T-helper 2 cell treated with Interferon-gamma antibody and Interleukin-4, amounts not matched to agents 100 ng/mL and 5 ng/mL, for 36 hours (primary cell): ENCODE results near the gene TRAF1. TPM values are rescaled to one million over a fixed set of nuclear protein-coding genes. Genes with fewer than 3 reads are reported as not detected.
"Not testable (repeated sequence)": the region's sequence is repeated elsewhere in the genome, so short reads cannot be mapped to it uniquely, and the experiment has no call there.

ENCODE experiments used
- intact Hi-C: fragments of 100-400 bp; cut with micrococcal nuclease; formaldehyde crosslinking; loops from one replicate; pipeline ENCODE4 v1.15.1; 2023
- total RNA-seq: library from RNA; stranded (reverse); gene quantifications from 2 replicates; pipeline ENCODE4 v1.2.3, GENCODE V29; 2022

The TRAF1 gene, protein sequence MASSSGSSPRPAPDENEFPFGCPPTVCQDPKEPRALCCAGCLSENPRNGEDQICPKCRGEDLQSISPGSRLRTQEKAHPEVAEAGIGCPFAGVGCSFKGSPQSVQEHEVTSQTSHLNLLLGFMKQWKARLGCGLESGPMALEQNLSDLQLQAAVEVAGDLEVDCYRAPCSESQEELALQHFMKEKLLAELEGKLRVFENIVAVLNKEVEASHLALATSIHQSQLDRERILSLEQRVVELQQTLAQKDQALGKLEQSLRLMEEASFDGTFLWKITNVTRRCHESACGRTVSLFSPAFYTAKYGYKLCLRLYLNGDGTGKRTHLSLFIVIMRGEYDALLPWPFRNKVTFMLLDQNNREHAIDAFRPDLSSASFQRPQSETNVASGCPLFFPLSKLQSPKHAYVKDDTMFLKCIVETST
- 78.8 and 82.3 TPM in 2 replicates for total RNA-seq

DNA sequence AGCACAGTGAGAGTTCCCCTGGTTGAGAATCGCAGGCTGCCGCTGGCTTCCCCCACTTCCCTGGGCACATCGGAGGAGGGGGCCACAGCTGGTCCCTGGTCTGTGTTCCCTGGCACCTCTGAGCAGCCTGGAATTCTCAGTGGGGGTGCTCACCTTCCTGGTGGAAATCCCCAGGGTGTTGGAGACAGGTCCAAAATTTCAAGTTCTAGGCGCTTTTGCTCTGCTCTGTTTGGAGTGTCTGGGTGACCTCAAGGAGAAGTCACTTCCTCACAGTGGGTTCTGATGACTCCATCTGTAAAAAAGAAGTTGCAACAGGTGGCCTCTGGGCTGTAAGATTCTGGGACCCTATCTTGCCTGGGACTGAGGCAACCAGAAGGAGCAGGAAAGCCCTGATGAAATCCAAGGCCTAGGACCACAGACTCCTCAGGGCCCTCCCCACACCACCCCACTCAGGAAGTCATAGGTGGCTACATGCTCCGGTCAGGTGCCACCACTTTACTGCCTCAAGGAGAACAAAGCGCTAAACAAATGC, at the start of gene TRAF1:
TRAF1 (minus strand) TSS at position 400 of the 532 bp plus-strand sequence. CDS start 721 bp downstream, outside the sequence.
- intact Hi-C loops: loop anchor here (1.0 to 5.0 kb wide), 6 partner anchors 36 to 276 kb away; partner anchors contain the start of genes CNTRL, FBXW2, MEGF9 and RAB14

DNA sequence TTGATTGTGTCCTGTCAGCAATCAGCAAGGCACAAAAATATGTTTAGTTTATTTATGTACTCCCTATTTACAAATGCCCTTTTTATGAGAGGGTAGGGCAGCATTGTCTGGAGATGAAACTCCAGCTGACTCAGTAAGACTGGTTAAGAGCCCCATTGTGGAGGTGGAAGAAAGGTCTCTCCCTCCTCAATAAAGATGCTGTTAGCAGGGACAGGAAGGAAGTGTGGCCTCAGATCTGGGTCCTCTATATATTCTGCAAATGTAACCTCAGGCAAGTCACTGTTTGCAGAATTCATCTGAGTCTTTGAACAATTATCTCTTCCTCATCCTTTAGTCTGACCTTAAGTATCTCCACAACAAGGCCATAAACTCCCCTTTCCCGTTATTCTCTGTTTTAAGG, 48.3 kb upstream of the TRAF1 start:
- intact Hi-C loops: loop anchor here (5.0 kb wide), 1 partner anchor 218 kb away; no protein-coding TSS in a partner anchor

DNA sequence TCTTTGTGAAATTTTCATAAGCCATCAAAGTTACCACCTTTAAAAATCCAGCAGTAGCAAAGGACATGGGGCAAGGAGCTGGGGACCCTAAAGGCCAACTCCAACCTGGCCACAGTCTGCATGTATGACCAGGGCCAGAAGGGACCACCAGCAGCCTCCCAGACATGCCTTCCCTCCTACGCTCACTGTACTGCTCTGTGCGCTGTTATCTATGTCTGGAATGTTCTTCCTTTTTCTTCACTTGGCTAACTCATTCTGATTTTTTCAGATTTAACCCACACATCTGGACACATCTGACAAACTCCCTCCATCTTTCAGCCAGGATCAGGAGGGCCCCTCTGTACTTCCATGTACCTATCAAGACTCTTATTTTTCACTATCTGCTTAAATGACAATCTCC, 47.6 kb upstream of the TRAF1 start:
- intact Hi-C loops: no loop called here

DNA sequence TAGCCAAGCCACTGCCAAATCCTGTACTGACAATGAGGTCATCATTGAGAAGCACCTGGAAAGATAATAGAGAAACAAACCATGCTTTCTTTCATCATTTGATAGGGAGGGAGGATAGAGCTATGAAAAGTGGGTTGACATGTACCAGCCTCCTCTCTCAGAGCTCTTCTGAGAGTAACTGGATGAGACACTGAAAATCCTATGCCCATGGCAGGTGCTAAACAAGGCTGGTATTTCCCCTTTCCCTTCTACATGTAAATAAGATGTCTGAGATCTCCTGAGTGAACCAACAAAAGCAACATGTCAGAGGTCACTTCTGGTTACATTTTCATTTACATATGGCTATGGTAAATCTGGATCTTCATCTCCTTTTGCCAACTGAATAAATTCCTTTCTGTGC, 45.3 kb upstream of the TRAF1 start:
- intact Hi-C loops: no loop called here

DNA sequence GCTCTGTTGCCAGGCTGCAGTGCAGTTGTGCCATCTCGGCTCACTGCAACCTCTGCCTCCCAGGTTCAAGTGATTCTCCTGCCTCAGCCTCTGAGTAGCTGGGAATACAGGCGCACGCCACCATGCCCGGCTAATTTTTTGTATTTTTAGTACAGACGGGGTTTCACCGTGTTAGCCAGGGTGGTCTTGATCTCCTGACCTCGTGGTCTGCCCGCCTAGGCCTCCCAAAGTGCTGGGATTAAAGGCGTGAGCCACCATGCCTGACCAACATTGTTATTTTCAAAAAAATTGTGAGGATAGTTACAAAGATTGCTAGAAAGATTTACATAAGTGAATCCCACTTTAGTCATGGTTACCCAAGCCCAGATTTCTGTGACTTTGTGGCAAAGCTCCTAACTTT, 44.9 kb upstream of the TRAF1 start:
- intact Hi-C loops: not testable (repeated sequence)

DNA sequence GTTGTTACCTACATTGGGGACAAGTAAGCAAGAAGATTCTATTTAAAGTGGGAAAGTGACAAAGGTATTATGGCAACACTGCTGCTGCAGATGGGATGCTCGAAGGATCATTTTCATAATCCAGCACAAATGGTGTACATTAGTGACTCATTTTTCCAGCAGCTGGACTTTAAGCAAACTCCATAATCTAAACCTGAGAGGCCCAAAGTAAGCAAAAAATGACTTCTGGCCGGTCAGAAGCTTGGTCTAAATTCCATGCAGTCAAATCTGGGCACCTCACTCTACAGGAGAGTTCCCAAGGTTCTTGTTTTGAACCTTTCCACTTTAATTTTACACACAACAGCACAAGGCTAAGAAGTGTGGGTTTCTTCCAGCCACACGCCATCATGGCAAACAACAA, 43.6 kb upstream of the TRAF1 start:
- intact Hi-C loops: no loop called here

DNA sequence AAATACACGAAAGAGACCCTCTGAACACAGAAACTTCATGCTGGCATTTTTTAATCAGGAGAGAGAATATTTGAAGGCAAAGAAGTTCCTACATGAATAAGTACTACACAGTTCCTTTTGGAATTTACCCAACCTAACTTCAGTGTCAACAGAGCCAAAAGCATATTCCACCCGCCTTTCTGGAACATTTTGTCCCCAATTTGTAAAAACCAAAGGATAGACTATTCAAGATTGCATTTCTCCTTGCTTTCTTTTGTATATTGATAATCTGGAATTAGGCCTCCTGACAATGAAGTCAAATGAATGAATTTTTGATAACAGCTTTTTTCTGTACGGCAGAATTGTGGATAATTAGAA, 39.4 kb upstream of the TRAF1 start:
- intact Hi-C loops: no loop called here

DNA sequence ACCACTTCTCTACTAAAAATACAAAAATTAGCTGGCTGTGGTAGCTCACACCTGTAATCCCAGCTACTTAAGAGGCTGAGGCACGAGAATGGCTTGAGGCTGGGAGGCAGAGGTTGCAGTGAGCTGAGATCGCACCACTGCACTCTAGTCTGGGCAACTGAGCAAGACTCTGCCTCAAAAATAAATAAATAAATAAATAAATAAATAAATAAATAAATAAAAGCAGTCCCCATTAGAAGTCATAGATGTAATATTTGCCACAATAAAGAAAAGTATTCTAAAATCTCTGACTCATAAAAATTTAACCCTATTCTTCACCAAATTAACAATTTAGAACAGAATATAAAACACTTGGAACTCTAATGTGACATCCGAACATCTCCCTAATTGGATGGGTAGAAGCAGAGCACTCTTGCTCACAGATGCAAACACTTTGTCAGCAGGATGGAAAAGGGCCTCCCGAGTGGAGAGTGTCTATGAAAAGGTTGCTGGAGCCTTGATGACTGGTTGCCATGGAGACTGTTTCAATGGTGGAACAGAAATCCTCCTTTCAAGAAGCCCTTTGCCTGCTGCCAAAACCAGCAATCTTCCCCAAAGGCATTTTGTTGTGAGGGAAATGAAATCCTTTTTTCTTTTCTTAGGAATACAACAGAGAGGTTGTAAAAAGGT, 38.9 kb upstream of the TRAF1 start:
- intact Hi-C loops: no loop called here

DNA sequence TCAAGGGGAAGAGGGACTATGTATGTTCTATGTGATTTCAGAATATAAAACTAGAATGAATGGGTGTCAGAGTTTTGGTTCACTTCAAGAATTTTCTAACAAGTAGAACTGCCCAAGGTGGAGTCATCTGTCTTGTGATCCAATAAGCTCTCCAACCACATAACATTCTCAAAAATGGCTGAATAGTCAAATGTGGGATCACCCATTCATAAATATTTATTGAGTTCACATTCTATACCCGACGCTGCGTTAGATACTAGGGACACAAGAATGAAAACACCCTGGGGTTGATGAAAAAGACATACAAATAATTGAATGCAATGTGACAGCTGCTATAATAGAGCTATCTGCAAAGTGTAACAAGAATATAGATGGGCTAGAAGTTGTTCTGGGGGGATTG, 35.3 kb upstream of the TRAF1 start:
- intact Hi-C loops: no loop called here

DNA sequence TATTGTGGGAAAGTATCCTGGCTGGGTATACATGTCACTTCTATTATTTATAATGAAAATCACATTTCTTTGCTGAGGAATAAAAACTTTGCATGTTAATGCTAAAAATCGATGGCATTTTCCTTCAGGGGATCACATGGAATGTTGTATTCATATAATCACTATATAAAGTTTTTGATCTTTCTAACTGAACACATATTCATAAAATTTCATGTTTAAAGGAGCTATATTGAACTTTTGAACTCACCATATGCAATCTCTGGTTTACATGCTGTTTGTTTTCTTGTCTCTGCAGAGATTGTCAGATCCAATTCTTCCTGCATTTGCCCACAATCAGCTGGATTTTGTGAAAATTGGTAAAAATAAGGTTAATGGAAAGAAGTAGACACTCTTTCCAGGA, 33.4 kb upstream of the TRAF1 start:
- intact Hi-C loops: no loop called here

DNA sequence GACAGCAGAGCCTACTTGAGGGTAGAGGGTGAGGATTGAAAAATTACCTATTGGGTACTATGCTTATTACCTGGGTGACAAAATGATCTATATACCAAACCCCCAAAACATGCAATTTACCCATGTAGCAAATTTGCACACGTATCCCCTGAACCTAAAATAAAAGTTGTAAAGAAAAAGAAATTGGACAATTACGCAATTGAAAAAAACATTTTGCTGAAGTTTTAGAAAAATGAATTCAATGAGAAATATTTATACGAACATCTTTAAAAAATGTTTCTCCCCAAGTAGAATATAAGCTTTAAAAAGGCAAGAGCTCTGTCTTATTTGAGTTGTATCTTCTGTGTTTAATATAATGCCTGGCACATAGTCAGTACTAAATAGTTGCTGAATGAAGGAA, 30.3 kb upstream of the TRAF1 start:
- intact Hi-C loops: no loop called here

DNA sequence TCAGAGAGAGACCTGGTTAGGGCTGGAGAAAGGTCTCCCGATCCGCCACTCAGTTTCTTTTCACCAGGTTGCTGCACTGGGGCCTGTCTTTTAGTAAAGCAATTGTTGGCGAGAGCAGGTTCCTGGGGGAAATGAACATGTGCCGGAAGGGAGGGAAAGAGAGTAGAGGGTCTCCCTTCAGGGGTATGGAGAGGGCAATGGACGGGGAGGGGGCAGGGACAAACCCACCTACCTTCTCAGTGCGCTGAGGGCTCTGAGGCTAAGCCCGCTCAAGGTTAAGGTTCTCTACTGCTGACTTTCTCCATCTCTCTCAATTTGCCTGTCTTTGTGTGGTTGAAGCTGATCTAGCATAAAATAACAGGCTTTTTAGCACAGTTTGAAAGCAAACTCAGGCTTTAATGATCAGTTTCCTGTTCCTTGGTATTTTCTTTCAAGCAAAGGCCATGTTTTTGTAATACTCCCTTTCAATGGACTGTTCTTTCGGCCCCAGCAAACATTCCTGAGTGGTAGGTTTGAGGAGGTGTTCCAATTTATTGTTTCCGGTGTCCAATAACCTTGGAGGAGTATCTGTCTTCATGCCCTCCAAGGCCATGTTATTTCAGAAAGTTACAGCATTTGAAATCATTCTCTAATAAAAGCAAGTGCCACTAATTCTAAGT, 25.5 kb upstream of the TRAF1 start:
- intact Hi-C loops: no loop called here

DNA sequence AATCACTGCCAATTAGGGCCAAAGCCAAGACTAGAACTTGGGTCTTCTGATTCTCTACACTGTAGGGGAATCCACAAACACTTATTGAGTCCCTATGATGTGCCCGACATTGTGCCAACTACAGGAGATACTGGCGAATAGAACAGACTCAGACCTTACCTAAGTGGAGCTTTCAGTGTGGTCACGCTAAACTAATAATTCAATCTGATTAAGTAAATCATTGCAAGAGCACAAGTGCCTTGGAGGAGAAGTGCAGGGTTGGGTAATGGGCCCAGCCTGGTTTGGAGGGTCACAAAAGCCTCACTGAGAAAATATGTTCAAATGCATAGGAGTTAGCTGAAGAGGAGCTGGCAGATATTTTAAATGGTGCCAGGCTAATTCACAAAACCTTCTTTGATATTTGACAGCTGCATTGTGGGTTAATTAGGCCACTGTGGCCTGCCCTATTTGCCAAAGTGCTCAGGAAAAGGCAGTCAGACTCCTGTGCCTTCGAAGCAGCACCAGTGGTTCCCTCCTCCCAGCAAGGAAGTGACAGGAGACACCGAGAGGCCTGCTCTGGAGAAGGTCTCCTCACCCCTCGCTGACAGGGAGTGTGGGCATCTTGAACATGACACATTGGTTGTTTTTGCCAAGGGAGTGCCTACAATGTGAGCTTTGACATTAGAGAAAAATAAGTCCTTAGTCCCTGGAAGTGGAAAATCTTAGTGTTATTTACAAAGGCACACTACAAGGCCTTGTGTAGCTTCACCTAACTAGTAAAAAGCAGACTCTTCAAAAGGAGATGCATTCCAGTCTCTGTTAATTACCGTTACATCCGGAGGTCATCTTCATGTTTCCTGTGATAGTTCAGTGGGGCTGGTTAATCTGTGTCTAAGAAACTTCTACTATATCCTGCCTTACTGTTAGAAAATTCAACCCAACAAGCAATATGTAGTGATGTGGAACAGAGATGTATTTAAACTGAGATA, 24.1 kb upstream of the TRAF1 start:
- intact Hi-C loops: no loop called here

DNA sequence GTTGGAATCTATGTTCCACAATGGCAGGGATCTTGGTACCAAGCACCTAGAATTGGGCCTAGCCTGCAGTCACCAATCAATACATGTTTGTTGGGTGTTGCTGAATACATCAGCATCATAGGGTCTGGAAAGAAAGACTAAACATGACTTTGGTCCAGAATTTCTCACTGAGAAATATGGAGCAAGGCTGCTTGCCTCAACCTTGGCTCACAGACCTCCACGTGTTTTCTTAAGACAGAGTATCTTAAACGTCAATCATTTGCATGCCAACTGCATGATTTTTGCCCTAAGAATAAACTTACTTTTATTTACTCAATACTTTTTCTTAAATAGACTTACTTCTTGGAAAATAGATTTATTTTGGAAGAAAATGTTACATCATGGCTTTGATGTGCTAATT, 22.7 kb upstream of the TRAF1 start:
- intact Hi-C loops: no loop called here

DNA sequence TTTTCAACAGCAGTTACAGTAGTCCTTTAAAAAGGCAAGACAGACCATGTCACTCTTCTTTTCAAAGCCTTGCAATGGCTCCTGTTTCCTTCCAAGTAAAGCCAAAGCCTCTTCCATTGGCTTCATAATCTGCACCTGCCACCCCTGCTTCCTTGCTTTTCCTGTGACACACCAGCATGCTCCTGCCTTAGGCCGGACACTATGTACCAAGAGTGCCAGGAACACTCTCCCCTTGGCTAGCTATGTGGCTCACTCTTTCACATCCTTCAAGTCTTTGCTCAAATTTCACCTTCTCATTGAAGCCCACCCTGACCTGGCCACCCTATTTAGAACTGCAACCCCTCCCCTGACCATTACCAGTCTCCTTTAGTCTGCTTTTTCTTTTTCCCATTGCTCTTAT, 22.2 kb upstream of the TRAF1 start:
- intact Hi-C loops: no loop called here

DNA sequence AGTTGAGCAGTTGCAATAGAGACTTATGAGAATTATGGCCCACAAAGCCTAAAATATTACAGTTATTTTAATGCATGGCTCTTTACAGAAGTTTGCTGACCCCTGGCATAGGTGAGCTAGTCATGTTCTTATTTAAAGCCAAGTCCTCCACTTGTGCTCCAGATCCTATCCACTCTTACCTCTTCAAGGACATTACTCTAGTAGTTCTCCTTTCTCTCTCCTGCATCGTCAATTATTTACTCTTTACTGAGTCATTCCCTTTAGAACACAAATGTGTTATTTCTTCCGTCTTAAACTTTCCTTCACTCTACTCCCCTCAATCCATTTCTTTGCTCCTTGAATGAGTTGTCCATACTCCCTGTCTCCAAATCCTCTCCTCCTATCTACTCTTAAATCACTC, 20.6 kb upstream of the TRAF1 start:
- intact Hi-C loops: no loop called here

DNA sequence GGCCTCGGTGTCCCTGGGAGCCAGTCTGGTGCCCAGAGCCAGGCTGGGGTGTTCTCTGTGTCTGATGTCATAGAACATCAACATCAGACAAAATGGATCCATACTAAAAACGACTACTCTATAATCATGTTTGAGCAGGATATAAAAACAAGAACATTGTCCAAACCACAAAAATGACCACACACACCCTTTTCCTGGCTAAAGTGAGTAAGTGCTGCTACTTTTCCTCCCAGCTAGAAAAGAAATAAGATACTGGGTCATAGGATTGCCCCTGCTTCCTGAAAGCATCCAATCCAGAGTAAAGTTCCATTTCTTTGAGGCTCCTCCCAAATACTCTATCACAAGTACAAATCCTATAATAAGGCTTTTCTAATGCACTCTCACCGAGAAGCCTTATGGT, 19.7 kb upstream of the TRAF1 start:
- intact Hi-C loops: no loop called here

DNA sequence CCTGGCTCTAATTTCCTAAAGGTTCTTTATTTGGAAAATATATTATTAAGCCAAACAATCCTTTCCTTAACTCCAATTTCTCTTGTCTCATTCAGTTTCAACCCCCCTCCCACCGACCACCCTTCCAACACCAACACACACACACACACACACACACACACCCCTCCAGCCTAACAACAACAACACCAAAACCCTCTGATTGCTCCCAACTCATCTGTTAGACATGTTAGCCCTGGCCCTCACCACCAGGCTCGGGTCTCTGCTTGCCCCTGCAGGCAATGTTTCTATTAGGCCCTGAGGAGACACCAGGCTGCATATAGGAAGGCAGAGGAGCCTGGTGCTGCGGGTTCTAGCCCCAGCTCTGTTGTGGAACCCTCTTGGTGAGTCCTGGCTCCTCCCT, 18.4 kb upstream of the TRAF1 start:
- intact Hi-C loops: no loop called here

DNA sequence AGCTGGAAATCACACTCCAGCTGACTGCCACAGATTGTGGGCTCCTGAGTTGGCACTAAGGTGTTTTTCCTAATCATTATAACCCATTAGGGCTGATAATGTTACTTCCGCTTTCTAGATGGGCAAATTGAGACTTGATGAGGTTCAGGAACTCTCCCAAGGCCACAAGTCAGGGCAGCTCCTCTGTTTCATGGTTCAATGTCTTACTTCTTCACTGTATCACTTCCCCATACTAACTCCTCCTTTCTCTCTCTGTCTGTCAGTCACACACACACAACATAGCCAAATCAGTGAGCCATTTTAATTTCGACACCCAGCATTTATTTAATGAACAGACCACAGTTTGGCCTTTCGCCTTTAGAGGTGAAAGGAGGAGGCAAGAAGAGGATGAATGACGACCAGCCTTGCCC, 17.8 kb upstream of the TRAF1 start:
- intact Hi-C loops: no loop called here

DNA sequence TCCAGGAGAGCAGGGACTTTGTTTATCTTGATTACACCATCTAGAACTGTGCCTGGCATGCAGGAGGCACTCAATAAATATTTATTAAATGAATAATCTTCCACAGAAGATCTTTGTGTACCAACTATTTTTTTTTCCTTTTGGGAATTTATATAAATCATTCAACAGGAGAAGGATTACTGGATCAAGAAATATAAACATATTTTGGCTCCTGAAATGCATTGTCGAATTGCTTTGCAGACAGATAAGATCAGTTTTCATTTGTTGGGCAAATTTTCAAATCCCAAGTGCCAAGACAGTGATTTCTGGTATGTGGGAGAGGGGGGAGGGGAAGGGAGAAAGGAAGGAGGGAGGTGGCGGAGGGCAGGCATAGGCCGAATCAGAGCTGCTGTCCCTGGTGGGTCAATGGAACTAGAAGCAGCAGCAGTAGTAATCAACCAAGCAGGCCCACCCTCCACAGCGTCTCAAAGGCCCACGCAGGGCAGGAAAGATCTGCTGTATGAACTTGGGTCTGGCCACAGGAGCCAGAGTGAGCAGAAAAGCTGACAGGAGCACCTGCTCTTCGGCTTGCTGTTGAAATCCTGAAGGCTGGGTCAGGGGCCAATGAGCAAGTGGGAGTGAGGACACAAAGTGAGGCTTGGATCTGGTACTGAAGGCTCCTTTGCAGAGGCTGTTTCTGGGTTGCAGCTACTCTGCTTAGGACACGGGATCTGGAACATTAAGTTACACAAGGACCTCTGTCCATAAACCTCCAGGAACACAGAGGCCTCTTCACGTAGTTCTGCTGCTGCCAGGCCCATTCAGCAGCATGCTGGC, 15.8 kb upstream of the TRAF1 start:
- intact Hi-C loops: no loop called here
